Measurements from ENCODE around the gene YWHAG. TPM values are rescaled to one million over a fixed set of nuclear protein-coding genes. Genes with fewer than 3 reads are reported as not detected.
"Not testable (repeated sequence)": the region's sequence is repeated elsewhere in the genome, so short reads cannot be mapped to it uniquely, and the experiment has no call there.

The YWHAG gene
- total and polyA plus RNA-seq, 4 donors = 72.6 to 669 (median 501) TPM

GRCh38 chr7:76338298-76339084 is 20.3 kb downstream of the YWHAG start:
- H3K4me1 ChIP-seq (ENCODE audit: control insufficient read depth, insufficient read depth, low read length) = peaks cover 6% of the 10 kb centered on the region
- H3K27ac ChIP-seq (ENCODE audit: low read depth, low read length) = no peak overlapping the region
- no peaks in the 10 kb centered on the region for H3K27me3 ChIP-seq (ENCODE audit: control insufficient read depth, insufficient read depth, low read length)
- 80% methylated on average over 2 of the region's 9 CpGs for WGBS (ENCODE audit: insufficient coverage)
- DNase-seq (ENCODE audit: low read depth in 4 of 6, low spot score in 6 of 6) = no peak
- no peak overlapping the region for H3K4me3 ChIP-seq (ENCODE audit: low read depth, low read length)
- peaks cover 8% of the 10 kb centered on the region for H3K36me3 ChIP-seq (ENCODE audit: control insufficient read depth, insufficient read depth, low read length)
- no peaks in the 10 kb centered on the region for H3K9me3 ChIP-seq (ENCODE audit: control insufficient read depth, insufficient read depth, low read length)

- H3K36me3 ChIP-seq (ENCODE audit: control insufficient read depth, insufficient read depth, low read length) = peaks cover 8% of the 10 kb centered on the region
- H3K9me3 ChIP-seq (ENCODE audit: control insufficient read depth, insufficient read depth, low read length) = no peaks in the 10 kb centered on the region
- H3K27ac ChIP-seq (ENCODE audit: low read depth, low read length) = no peak overlapping the region
- H3K4me3 ChIP-seq (ENCODE audit: low read depth, low read length) = no peak overlapping the region
- DNase-seq (ENCODE audit: low read depth in 4 of 6, low spot score in 6 of 6) = no peak
- peaks cover 7% of the 10 kb centered on the region for H3K4me1 ChIP-seq (ENCODE audit: control insufficient read depth, insufficient read depth, low read length)
- H3K27me3 ChIP-seq (ENCODE audit: control insufficient read depth, insufficient read depth, low read length) = no peaks in the 10 kb centered on the region
- WGBS (ENCODE audit: insufficient coverage) = 63% methylated on average over 3 of the region's 6 CpGs
Observed at GRCh38 chr7:76337147-76337546, 21.6 kb downstream of the YWHAG start.

DNA sequence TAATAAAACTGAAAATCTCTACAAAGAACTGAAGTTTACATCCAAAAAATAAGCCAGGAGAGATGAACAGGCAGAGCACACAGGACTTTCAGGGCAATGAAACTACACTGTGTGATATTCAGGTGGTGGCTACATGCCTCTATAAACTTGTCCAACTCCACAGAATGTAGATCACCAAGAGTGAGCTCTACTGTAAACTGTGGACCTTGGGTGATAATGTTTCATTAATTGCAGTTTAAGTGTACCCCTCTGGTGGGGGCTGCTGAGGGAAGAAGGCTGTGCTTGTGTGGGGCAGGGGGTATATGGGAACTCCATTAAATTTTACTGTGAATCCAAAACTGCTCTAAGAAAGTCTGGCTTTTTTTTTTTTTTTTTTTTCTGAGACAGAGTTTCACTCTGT is 22.7 kb downstream of the YWHAG start:
- H3K4me1 ChIP-seq (ENCODE audit: control insufficient read depth, insufficient read depth, low read length) = peaks cover 7% of the 10 kb centered on the region
- no peak overlapping the region for H3K27ac ChIP-seq (ENCODE audit: low read depth, low read length)

DNA sequence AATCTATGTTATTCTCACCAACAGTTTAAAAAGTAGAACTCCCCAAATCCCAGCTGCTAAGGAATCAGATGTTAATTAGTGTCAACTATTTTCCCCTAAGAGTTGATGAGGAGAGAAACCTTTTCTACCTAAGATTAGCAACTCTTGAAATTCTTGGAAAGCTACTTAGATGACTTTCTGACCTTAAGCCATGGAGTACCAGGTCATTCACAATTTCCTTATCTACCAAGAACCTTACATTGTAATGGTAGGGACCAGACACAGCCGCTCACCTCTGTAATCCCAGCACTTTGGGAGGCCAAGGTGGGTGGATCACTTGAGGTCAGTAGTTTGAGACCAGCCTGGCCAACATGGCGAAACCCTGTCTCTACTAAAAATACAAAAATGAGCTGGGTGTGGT is 23.4 kb downstream of the YWHAG start:
- not testable (repeated sequence) for H3K4me1 ChIP-seq (ENCODE audit: control insufficient read depth, insufficient read depth, low read length); H3K27ac ChIP-seq (ENCODE audit: low read depth, low read length); H3K36me3 ChIP-seq (ENCODE audit: control insufficient read depth, insufficient read depth, low read length); H3K9me3 ChIP-seq (ENCODE audit: control insufficient read depth, insufficient read depth, low read length); H3K27me3 ChIP-seq (ENCODE audit: control insufficient read depth, insufficient read depth, low read length); H3K4me3 ChIP-seq (ENCODE audit: low read depth, low read length); DNase-seq (ENCODE audit: low read depth in 4 of 6, low spot score in 6 of 6)
- no CpG with 5 or more reads among the region's 2 CpGs for WGBS (ENCODE audit: insufficient coverage)

More for the DNA sequence above, 22.7 kb downstream of the YWHAG start:
- Histone ChIP-seq H3K27me3 (ENCODE audit: control insufficient read depth, insufficient read depth, low read length) (no peaks in the 10 kb centered on the region), H3K4me3 (ENCODE audit: low read depth, low read length) (no peak overlapping the region), H3K9me3 (ENCODE audit: control insufficient read depth, insufficient read depth, low read length) (no peaks in the 10 kb centered on the region), H3K36me3 (ENCODE audit: control insufficient read depth, insufficient read depth, low read length) (peaks cover 9% of the 10 kb centered on the region)
- DNase-seq (ENCODE audit: low read depth in 4 of 6, low spot score in 6 of 6) = no peak

DNA sequence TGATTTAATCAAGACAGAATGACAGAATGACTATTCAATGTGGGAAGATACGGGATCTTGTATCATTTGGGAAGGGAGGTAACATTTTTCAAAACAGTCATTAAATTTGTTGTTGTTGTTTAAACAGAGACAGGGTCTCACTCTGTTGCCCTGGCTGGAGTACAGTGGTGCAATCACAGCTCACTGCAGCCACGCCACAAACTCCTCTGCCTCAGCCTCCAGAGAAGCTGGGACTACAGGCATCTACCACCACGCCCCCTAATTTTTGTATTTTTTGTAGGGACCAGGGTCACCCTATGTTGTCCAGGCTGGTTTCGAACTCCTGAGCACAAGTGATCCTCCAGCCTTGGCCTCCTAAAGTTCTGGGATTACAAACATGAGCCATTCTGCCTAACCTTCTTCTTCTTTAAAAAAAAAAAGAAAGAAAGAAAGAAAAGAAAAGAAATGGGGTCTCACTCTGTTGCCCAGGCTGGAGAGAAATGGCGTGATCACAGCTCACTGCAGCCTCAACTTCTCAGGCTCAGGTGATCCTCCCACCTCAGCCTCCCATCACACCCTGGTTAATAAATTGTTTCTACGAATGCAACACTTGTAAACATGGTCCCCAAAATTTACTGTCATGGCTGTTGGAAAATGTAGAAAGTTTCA is 24.3 kb downstream of the YWHAG start:
- H3K27me3 ChIP-seq (ENCODE audit: control insufficient read depth, insufficient read depth, low read length) = no peaks in the 10 kb centered on the region
- peaks cover 4% of the 10 kb centered on the region for H3K4me1 ChIP-seq (ENCODE audit: control insufficient read depth, insufficient read depth, low read length)
- H3K4me3 ChIP-seq (ENCODE audit: low read depth, low read length) = no peak overlapping the region
- 80% methylated on average over 1 of the region's 6 CpGs for WGBS (ENCODE audit: insufficient coverage)
- H3K9me3 ChIP-seq (ENCODE audit: control insufficient read depth, insufficient read depth, low read length) = no peaks in the 10 kb centered on the region
- DNase-seq (ENCODE audit: low read depth in 4 of 6, low spot score in 6 of 6) = no peak
- peaks cover 13% of the 10 kb centered on the region for H3K36me3 ChIP-seq (ENCODE audit: control insufficient read depth, insufficient read depth, low read length)
- H3K27ac ChIP-seq (ENCODE audit: low read depth, low read length) = no peak overlapping the region

DNA sequence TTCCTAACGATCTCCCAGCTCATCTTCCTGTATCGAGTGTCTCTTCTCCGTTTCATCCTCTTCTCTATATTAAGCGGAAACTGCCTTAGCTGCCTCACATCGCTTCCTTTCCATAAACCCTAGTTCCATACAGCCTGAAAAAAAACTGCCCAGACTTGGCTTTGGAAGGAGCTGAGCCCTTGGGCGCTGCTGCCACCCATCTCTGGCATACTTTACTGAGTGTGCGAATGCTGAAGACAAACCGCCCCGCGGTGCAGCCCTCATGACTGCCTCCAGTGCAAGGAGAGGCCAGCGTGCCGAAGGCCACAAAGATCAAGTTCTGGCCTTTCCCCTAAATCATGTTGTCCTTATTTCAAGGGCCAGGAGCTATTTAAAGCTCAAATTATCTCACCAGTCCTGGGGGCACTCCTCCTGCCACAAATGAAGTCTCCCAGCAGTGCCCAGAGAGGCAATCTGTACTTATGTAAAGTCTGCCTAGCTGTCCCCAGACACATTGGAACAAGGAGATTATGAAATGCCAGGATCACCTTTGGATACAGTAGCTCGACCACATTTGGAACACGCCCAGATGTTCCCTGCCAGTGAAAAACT is 25.2 kb downstream of the YWHAG start:
- Histone ChIP-seq H3K4me1 (ENCODE audit: control insufficient read depth, insufficient read depth, low read length) (peaks cover 4% of the 10 kb centered on the region), H3K4me3 (ENCODE audit: low read depth, low read length) (no peak overlapping the region), H3K27me3 (ENCODE audit: control insufficient read depth, insufficient read depth, low read length) (no peaks in the 10 kb centered on the region), H3K9me3 (ENCODE audit: control insufficient read depth, insufficient read depth, low read length) (no peaks in the 10 kb centered on the region), H3K36me3 (ENCODE audit: control insufficient read depth, insufficient read depth, low read length) (peaks cover 20% of the 10 kb centered on the region), H3K27ac (ENCODE audit: low read depth, low read length) (no peak overlapping the region)
- no peak for DNase-seq (ENCODE audit: low read depth in 4 of 6, low spot score in 6 of 6)
- 87% methylated on average over 9 of the region's 14 CpGs for WGBS (ENCODE audit: insufficient coverage)

GRCh38 chr7:76332078-76332477 is 26.7 kb downstream of the YWHAG start:
- no peaks in the 10 kb centered on the region for H3K9me3 ChIP-seq (ENCODE audit: control insufficient read depth, insufficient read depth, low read length)
- DNase-seq (ENCODE audit: low read depth in 4 of 6, low spot score in 6 of 6) = no peak
- no peak overlapping the region for H3K4me3 ChIP-seq (ENCODE audit: low read depth, low read length)
- peaks cover 24% of the 10 kb centered on the region for H3K36me3 ChIP-seq (ENCODE audit: control insufficient read depth, insufficient read depth, low read length)
- H3K27me3 ChIP-seq (ENCODE audit: control insufficient read depth, insufficient read depth, low read length) = no peaks in the 10 kb centered on the region
- 63% methylated on average over 1 of the region's 9 CpGs for WGBS (ENCODE audit: insufficient coverage)
- H3K27ac ChIP-seq (ENCODE audit: low read depth, low read length) = no peak overlapping the region
- H3K4me1 ChIP-seq (ENCODE audit: control insufficient read depth, insufficient read depth, low read length) = peaks cover 4% of the 10 kb centered on the region

- H3K36me3 ChIP-seq (ENCODE audit: control insufficient read depth, insufficient read depth, low read length) = peaks cover 30% of the 10 kb centered on the region
- no CpG with 5 or more reads among the region's 5 CpGs for WGBS (ENCODE audit: insufficient coverage)
Observed at GRCh38 chr7:76330673-76331072, 28.1 kb downstream of the YWHAG start.

DNA sequence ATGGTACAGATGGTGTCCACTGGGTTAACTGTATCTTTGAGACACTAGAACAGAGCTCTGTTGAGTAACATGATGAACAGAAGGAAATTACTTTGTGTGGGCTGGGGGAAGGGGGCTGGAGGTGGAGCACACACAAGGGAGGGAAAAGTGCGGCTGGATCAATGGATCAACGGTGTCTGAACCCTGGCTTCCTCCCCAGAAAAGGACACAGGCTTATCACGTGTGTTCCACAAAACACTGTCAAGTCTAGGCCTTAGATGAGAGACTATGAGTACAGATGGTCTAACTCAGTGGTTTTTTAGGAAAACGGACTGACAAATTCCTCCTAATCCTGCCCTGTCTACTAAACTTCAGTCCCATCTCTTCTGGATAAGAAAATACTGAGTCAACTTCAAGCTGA is 28.5 kb downstream of the YWHAG start:
- Histone ChIP-seq H3K9me3 (ENCODE audit: control insufficient read depth, insufficient read depth, low read length) (no peaks in the 10 kb centered on the region), H3K27me3 (ENCODE audit: control insufficient read depth, insufficient read depth, low read length) (no peaks in the 10 kb centered on the region), H3K27ac (ENCODE audit: low read depth, low read length) (no peak overlapping the region), H3K4me3 (ENCODE audit: low read depth, low read length) (no peak overlapping the region), H3K4me1 (ENCODE audit: control insufficient read depth, insufficient read depth, low read length) (peaks cover 4% of the 10 kb centered on the region), H3K36me3 (ENCODE audit: control insufficient read depth, insufficient read depth, low read length) (peaks cover 34% of the 10 kb centered on the region)
- no peak for DNase-seq (ENCODE audit: low read depth in 4 of 6, low spot score in 6 of 6)
- WGBS (ENCODE audit: insufficient coverage) = 73% methylated on average over 3 of the region's 4 CpGs

More at GRCh38 chr7:76330673-76331072, 28.1 kb downstream of the YWHAG start:
- Histone ChIP-seq H3K4me1 (ENCODE audit: control insufficient read depth, insufficient read depth, low read length) (peaks cover 4% of the 10 kb centered on the region), H3K9me3 (ENCODE audit: control insufficient read depth, insufficient read depth, low read length) (no peaks in the 10 kb centered on the region), H3K27ac (ENCODE audit: low read depth, low read length) (no peak overlapping the region), H3K4me3 (ENCODE audit: low read depth, low read length) (no peak overlapping the region), H3K27me3 (ENCODE audit: control insufficient read depth, insufficient read depth, low read length) (no peaks in the 10 kb centered on the region)
- no peak for DNase-seq (ENCODE audit: low read depth in 4 of 6, low spot score in 6 of 6)

All from spinal cord (tissue), 10 donors.